Stimulated activated CD8-positive, alpha-beta memory T cell treated with anti-CD3 and anti-CD28 coated beads, Interleukin-12 subunit alpha, Interleukin-12 subunit beta, amount 100 ng/mL, for 24 hours (primary cell): Measurements from ENCODE around the gene RNF31.

Source experiments
- DNase-seq: peaks from one replicate; pipeline ENCODE4 v3.0.0-alpha.2; 2020; ENCODE audit errors: extremely low read depth

Gene RNF31

DNA sequence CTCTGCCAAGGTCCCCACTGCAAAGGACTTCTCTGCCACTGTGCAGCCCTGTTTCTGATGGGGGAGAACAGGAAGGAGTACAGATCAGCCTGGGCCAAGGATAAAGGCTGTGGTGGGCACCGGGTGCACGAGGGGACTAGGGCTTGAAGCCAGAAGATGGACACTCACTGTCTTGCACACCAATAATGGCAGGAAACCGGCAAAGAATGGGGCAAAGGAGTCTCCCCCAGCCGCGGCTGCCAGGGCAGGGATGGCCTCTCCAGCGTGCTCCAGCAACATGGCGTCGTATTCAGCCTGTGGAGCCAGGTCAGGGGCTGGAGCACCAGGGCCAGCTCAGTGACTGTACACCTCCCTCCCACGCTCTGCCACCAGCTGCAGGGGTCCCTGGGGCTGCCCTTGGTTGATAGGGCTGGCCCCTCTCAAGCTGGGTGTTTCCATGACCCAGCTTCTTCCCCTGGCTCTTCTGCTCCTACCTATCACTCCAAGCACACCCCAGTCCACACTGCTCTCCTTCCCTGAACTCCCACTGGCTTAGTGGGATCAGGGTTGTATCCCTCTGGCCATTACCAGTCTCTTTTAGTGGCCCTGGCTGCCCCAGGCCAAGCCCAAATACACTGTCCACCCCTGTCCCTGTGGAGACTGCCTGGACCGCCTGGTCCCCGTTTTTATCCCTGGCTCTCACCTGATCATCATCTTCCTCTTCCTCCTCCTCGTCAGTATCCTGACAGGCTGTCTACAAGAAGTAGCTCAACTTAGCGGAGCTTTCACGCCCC, 35.0 kb downstream of the RNF31 start:
- no peak for DNase-seq

DNA sequence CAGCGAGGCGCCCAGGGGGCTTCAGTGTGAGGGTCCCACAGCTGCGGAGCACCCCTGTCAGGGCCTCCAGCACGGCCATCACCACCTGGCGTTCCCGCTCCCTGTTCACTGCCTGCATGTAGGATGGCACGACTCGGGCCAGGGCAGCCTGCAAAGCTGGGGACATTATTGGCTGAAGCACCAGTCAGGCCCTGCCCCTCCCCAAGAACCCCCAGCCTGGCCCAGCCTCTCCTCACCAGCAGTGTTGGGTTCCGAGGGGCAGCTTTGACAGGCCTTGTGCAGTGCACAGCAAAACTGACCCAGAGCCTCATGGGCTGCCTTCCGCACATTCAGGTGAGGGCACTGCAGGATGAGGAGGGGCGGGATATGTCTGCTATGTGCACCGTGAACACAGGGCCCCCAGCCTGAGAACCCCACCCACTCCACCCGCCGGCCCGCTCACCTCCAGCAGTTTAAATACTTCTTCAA, 35.8 kb downstream of the RNF31 start:
- DNase-seq, result no peak

DNA sequence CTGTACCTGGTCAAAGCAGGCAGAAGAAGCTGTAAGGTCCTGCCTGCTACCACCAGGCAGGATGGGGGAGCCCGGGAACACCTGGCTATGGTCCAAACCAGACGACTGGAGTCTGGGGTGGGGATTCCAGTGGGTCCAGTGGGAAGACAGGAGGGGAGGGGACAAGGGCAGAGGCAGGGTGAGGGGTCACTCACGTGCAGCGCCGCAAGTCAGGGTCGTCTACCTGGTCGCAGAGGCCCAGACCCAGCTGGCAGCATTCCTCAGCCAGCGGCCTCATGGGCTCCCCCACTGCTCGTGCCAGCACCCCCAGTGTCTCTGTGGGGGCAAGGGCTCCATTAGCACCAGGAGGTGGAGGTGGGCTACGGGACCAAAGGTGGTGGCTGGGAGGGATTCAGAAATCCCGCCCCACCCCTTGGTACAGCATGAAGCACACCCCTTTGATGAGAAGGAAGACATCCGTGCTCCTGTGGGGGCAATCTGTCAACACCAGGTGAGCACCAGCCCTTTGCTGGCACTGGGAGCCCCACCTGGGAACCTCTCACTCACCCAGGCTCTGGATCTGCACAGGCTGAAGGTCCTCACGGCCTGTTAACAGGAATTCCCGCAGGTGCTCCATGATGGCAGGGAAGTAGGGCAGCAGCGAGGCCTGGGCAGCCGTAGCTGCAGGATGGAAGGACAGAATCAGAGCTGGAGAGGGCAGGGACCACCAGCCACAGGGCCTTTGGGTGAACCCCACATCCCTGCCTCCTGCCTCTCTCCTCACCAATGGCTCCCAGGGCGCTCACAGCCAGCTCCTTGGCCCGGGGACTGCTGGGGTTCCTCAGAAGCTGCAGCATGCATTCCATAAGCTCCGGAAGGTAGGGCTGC, 37.0 kb downstream of the RNF31 start:
- DNase-seq, result no peak

DNA sequence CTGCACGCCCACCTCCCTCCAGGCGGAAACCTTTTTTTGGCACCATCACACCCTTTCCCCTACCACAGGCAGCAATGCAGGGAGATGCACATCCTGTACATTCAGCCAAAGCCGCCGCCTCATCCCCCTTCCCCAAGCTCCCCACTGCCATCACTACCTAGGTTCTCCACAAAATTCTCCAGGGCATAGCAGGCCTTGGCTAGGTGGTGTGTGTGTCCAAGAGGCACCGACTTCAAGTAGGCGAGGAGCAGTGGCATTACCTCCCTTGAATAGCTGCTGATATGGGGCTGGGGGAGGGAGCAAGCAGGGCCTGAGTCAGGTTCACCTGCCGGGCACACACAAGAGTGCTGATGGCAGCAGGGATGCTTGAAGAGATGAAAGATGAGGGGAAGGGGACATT, 37.7 kb downstream of the RNF31 start:
- no peak for DNase-seq

DNA sequence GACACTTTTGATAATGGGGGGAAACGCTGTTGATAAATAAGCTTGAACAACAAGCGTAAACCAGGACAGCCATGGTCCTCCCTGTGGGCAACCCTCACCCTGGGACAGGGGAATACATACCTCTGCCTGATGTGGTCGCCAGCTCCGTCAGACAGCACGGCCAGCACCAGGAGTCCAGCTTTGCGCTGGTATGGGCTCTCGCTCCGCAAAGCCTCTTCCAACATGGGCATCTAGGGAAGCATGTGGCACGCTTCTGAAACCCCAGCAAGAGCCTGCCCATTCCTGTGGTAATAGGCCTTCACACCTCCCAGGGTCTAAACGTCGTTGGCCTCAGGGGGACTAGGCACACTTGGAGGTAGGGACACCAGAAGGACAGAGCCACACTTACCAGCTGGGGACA, 38.4 kb downstream of the RNF31 start:
- DNase-seq, result no peak

DNA sequence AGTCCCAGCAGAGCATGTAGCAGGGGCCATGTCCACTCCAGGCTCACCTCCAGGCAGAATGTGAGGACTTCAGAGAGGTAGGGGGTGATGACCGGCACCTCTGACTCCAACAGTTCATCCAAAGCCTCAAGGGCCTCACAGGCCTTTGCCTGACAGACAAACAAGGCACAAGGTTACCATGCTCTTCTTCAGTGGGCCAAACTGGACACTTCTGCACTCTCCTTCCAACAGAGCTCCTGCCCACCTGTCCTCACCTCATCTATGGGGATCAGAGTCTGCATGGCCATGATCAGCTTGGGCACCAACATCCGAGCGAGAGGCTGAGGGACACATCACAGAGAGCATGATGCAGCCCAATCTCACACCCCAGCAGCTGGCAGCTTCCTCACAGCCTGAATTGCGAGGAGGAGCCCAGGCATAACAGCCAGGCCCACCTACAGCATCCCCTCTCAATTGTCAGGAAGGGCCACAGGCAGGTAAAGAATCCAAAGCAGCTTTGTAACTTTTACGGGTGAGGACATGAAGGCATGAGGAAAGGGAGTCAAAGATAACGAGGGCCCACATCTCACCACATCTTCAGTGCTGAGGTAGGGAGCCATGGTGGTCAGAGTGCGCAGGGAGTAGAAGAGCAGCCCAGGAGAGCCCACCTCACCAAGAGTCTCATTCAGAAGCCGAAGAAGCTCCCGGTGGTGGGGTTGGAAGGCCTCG, 39.7 kb downstream of the RNF31 start:
- DNase-seq, result no peak

DNA sequence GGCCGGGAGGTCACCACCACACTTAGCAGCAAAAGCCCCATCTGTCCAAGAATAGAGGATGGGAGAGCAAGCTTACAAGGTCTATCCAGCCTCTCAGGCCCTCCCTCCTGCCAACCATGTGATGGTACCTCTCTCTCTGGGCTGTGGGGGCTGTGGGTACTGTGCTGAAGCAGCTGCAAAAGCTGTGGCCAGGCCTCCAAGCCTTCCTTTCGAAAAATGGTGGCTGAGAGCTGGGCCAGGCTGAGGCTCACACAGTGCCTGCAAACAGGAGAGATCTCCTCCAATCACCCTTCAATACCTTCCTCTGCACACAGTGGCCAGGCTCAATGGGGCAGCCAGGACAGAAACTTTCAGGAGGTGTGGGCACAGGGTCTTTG, 40.2 kb downstream of the RNF31 start:
- no peak for DNase-seq

DNA sequence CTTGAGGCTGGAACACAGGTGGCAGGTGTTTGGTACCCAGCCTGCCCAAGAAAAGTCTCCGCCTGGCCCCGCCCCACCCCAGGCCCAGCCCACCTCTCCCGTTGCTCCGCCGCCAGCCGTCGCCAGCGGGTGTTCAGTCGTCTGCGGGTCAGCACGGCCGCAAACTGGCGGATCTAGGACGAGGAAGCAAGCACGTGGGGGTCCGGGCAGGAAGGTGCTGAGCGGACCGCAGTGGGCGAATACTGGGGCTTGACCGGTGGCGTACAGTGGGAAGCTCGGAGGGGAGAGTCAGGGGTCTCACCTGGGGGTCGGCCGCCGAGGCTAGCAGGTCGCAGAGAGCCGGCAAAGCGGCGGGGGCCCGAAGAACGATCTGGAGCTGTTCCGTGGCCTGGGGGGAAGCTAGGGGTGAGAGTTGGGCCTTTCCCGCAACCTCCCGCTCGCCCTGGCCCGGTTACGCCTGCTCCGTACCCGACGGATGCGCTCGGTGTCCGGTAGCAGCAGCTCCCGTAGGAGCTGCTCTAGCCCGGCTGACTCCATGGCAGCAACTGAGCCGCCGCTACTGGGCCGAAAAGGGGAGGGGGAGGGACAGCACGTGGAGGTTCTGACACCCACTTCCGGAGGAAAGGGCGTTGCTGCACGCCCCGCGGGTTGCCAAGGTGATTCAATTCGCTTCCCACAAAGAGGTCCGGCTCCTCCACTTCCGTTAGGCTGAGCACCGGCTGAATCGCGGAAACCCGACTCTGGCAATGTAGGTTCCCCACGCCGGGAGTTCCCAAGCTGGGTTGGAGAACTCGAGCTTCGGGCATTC, 41.2 kb downstream of the RNF31 start, which contains the start of gene IPO4:
Gene IPO4, minus strand, starts transcription at position 566 of the 808 bp plus-strand sequence. Its CDS starts 29 bp downstream, at position 537.
- DNase-seq, result peak; percentile 92

DNA sequence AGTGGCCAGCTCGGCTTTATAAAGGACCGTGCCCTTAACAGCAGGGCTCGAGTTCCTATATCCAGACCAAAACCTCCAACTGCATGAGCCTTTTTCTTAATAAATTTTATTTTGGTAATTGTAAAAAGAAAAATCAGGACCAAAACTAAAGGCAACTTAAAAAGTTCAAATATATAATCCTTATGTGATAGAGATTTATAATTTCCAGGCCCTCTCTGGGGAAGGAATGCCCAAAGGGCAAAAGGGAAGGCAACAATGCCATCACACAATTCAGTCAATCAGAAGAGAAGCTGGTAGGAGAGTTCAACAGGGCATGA, 41.7 kb downstream of the RNF31 start:
- DNase-seq, result no peak

DNA sequence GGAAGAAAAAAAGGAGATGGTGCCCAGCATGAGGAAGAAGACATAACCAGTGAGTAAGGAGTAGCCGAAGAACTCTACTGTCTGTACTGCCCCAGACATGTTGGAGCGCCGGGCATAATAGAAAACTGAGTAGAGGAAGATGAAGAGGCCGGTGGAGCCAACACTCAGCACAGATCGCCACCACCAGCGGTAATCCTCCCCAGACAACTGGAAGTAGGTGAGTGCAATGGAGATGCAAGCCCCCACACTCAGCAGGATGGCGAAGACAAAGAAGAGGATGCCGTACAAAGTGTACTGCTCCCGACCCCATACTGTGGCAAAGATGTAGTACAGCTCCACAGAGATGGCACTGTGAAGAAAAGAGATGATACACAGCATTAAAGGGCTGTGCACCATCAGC, 42.2 kb downstream of the RNF31 start:
- DNase-seq, result no peak

DNA sequence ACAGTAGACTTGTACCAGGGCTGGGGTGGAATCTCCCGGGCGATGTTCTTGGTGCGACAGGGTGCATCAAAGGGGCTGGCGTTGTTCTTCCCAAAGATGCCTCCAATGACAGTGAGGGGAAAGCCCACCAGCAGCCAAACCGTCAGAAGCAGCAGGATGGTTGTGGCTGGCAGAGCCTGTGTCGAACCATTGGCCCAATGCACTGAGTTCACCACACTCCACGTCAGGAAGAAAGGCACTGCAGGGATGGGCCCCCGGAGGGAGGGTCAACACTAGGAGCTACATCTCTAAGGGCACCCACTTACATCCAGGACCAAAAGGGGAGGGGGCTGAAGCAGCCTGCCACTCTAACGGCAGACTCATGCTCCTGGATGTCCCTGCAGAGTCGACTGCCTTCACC, 43.1 kb downstream of the RNF31 start:
- no peak for DNase-seq

DNA sequence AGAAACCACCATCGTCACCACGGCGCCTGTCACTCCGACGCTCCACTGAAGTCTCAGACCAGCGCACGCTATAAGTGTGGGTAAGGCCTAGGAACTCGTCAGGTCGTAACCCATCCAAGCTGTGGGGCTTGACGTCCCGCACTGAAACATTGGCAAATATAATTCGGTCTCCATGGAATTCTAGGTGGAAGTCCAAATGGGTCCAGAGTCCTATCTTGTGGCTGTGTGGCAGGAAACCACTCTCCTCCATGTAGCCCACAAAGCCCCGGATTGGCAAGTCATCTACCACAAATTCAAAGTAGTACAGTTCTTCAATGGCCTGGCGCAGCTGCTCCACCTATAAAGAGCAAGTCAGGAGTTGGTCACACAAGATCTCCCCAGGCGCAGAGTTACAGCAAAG, 45.6 kb downstream of the RNF31 start:
- no peak for DNase-seq

DNA sequence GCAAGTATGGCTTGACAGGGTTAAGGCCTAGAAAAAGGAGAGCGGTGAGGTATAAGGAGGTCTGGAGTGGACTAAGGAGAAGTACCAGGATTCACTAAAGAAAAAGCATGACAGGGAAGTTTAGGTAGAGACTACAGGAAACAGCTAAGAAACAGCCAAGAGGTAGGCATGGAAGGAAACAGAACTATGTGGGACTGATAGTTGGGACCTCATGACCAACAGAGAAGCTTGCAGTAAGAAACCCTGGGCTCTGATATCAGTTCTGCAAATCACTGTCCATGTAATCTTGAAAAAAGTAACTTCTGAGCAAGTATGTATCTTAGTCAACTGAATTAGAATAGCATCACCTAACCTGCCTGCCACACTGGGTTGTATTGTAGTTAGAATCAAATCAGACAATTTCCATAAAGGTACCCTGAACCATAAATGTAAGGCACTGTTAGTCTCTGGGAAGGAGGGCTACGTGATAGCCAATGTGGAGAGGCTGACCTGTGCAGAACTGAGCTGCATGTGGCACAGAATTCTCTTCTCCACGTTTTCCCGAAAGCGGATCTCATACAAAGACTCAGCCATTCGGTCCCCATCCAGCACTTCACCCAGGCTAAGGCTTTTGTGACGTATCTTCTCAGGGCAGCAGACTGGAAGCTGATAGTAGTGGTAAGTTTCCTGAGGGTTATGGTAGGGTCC, 47.0 kb downstream of the RNF31 start:
- no peak for DNase-seq

DNA sequence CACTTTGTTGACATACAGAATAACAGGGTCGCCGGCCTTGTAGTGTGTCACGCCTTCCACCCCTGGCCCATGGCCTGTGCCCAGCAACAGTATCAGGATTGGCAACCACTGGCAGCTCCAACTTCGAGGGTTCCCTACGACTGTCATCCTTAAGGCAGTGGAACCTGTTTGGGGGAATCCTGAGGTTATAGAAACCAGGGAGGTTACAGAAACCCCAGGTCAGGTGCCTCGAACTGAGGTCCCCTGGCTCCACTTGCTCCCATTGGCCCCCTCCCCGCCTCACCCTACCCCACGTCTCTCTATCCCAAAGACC, 47.5 kb downstream of the RNF31 start:
- DNase-seq, result no peak

DNA sequence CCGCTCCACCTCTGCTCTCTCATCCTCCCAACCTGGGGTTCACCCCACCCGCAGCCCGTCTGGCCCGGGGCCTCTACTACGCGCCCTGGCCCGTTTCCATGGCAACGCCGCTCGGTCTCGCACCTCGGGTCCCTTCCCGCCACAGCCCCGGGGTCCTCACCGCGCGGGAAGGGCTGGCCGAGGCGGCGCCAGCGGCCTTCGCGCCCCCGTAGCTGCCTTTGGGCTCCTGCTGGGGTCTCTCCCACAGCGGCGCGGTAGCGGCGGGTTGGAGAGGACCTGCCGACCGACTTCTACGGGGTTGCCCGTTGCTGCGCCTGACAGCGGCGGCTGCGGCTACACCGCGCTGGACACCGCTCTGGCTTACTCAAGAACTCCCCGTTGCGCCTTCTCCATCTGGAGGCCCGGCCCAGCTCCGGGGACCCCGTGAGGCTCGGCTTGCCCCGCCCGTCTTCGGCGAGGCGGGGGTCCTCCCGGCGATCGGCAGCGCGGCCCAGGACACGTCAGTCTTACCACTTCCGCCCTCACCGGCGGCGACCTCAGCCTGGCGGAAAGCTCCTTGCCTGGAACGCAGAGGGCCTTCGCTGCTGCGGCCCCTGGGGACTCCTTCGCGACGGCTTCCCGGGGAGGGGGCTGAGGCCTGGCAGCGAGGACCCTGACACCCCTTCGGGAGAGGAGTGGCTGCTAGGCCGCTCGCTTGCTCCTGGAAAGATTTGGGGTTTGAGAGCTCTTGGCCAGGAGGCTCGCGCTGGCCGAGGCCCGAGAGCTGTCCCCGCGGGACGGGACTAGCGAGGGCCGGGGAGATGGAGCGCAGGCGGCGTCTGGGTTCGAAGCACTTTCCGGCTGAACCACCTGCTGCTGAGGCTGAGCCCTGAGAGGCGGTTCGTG, 48.1 kb downstream of the RNF31 start, which contains the start of gene TM9SF1:
Gene TM9SF1, minus strand, starts transcription at position 256 of the 885 bp plus-strand sequence. CDS start 422 bp downstream, outside the sequence.
- peak; percentile 65 for DNase-seq

DNA sequence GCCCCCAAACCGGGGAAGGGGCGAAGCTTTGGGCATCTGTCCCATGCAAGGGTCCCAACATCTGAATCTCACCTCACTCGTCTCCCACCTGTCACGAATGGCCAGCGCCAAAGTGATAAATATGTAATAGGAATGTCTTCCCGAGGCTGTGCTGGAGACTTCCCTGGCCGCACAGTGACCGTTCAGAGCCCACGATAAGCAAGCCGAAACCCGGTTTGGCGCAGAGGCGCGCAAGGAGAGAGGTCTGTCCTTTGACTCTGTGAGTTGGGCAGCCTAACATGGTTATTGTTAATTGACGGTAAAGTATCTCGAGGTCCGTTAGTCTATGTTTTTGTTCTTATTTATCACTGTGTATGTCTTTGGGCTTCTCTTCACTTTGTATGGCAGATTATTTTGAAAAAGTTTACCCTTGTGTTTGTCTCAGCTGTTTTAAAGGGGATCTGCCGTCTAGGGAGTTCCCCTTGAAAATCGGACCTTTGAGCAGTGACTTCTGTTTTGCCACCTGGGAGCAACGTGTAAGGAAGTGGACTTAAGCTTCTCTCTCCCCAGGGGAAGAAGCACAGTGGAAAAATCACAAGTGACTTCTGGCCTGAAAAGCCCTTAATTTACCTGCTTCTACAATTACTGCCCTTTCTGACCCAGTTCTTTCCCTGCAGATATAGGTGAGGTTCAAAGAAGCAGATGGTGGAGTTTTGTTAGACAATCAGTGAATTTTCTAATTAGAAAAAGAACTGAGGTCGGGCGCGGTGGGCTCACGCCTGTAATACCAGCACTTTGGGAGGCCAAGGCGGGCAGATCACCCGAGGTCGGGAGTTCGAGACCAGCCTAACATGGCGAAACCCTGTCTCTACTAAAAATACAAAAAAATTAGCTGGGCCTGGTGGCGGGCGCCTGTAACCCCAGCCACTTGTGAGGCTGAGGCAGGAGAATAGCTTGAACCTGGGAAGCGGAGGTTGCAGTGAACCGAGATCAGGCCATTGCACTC, 49.1 kb downstream of the RNF31 start:
- no peak for DNase-seq

DNA sequence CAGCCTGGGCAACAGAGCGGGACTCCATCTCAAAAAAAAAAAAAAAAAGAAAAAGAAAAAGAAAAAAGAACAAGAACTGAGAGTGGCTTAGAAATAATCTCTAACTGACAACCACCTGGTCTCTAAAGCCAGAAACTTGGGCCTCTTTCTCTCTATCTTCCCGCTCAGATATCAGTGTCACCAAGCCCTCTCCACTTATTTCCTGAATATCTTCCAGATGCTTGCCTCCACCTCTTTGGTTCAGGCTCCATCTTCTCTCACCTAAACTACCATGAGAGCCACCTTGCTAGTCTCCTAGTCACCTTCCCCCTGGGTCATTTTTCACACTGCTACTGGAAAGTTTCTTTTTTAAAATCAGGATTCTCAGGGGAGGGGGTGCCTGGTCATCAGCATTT, 49.8 kb downstream of the RNF31 start:
- no peak for DNase-seq

DNA sequence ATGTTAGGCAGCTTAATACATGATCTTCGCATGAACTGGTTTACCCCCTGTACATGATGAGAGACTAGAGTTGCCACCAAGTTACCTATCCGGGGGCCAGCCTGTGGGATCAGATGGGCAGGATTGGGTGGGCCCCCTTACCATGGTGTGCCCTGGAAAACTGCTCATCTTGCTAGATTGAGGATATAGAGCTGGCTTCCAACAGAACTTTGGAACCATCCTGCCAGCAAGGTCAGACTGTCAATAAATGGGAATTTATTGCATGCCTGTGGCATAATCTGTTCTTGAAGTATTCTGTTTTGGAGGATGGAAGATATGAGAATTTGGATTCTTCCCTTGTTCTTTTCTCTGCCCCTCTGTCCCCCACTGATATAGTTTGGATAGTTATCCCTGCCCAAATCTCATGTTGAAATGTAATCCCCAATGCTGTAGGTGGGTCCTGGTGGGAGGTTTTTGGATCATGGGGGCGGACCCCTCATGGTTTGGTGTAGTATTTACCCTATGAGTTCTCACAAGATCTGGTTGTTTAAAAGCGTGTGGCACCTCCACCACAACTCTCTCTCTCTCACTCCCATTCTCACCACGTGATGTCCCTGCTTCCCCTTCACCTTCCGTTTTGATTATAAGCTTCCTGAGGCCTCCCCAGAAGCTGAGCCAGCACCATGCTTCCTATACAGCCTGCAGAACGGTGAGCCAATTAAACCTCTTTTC, 51.7 kb downstream of the RNF31 start:
- DNase-seq, result no peak
